Medulla oblongata (tissue), 1 donor: ENCODE measurements around the gene OTOGL.
"Not testable (repeated sequence)": the region's sequence is repeated elsewhere in the genome, so short reads cannot be mapped to it uniquely, and the experiment has no call there.

Experiments
- DNase-seq: peaks from one replicate; pipeline ENCODE4 v3.0.0-alpha.2; 2015; ENCODE audit errors: extremely low spot score

OTOGL gene

GRCh38 chr12:80186727-80187217, 87.4 kb downstream of the OTOGL start:
- peak; percentile 85 for DNase-seq

- DNase-seq: no peak
These were observed 88.3 kb downstream of the OTOGL start for GRCh38 chr12:80187660-80188090.

GRCh38 chr12:80188576-80188975, 89.2 kb downstream of the OTOGL start:
- DNase-seq: no peak

- DNase-seq: no peak
These were observed 89.9 kb downstream of the OTOGL start for GRCh38 chr12:80189241-80189640.

GRCh38 chr12:80190001-80190400, 90.7 kb downstream of the OTOGL start:
- DNase-seq: no peak

GRCh38 chr12:80192087-80192486, 92.8 kb downstream of the OTOGL start:
- DNase-seq: no peak

- no peak for DNase-seq
These were observed 94.5 kb downstream of the OTOGL start for GRCh38 chr12:80193865-80194264.

GRCh38 chr12:80195074-80195726, 95.9 kb downstream of the OTOGL start:
- peak; percentile 7 for DNase-seq

GRCh38 chr12:80195737-80196136, 96.4 kb downstream of the OTOGL start:
- DNase-seq: no peak

GRCh38 chr12:80196419-80196818, 97.1 kb downstream of the OTOGL start:
- DNase-seq: no peak

- DNase-seq: no peak
These were observed 99.5 kb downstream of the OTOGL start for GRCh38 chr12:80198782-80199337.

GRCh38 chr12:80199931-80200330, 100.6 kb downstream of the OTOGL start:
- DNase-seq: no peak

- no peak for DNase-seq
These were observed 101.1 kb downstream of the OTOGL start for GRCh38 chr12:80200414-80200813.

GRCh38 chr12:80201908-80202307, 102.6 kb downstream of the OTOGL start:
- DNase-seq: no peak

GRCh38 chr12:80205960-80206359, 106.6 kb downstream of the OTOGL start:
- no peak for DNase-seq

- no peak for DNase-seq
These were observed 108.7 kb downstream of the OTOGL start for GRCh38 chr12:80208071-80208470.

- DNase-seq: no peak
These were observed 112.3 kb downstream of the OTOGL start for GRCh38 chr12:80211671-80212070.

GRCh38 chr12:80212938-80213645, 113.8 kb downstream of the OTOGL start:
- no peak for DNase-seq

- DNase-seq: no peak
These were observed 114.5 kb downstream of the OTOGL start for GRCh38 chr12:80213871-80214270.

GRCh38 chr12:80217011-80217535, 117.7 kb downstream of the OTOGL start:
- DNase-seq: no peak

- not testable (repeated sequence) for DNase-seq
These were observed 119.6 kb downstream of the OTOGL start for GRCh38 chr12:80218925-80219324.

- no peak for DNase-seq
These were observed 120.0 kb downstream of the OTOGL start for GRCh38 chr12:80219345-80219744.

GRCh38 chr12:80222261-80222660, 122.9 kb downstream of the OTOGL start:
- DNase-seq: no peak
